Chondrocyte (in vitro differentiated cells): ENCODE results near the gene TBL2. TPM values are rescaled to one million over a fixed set of nuclear protein-coding genes. Genes with fewer than 3 reads are reported as not detected.

Experiments
- DNase-seq: peaks from one replicate; pipeline ENCODE4 v3.0.0; 2021; ENCODE audit warnings: mixed read lengths, low spot score
- H3K27ac Mint-ChIP-seq: one replicate; pipeline ENCODE4 v1.8.0; 2021; ENCODE audit warnings: mild to moderate bottlenecking, moderate library complexity, mixed read lengths; ENCODE audit not compliant: unreplicated experiment
- H3K27me3 Mint-ChIP-seq: 2 replicates; pipeline ENCODE4 v1.8.0; 2021; ENCODE audit warnings: low read depth, mixed read lengths
- H3K36me3 Mint-ChIP-seq: 2 replicates; pipeline ENCODE4 v1.8.0; 2021; ENCODE audit warnings: low read depth, mixed read lengths
- H3K4me1 Mint-ChIP-seq: 2 replicates; pipeline ENCODE4 v1.8.0; 2021; ENCODE audit warnings: low read depth, mild to moderate bottlenecking, mixed read lengths
- H3K4me3 Mint-ChIP-seq: one replicate; pipeline ENCODE4 v1.8.0; 2021; ENCODE audit warnings: mild to moderate bottlenecking, moderate library complexity, mixed read lengths; ENCODE audit not compliant: unreplicated experiment
- H3K9me3 Mint-ChIP-seq: 2 replicates; pipeline ENCODE4 v1.8.0; 2021; ENCODE audit warnings: low read depth, mixed read lengths
- total RNA-seq: library from RNA; stranded (reverse); gene quantifications from 3 replicates; pipeline ENCODE4 v1.2.1, GENCODE V29; 2021
- TF ChIP-seq, protein P1 (sequence below): fragments of 200-600 bp; sonication (generic); IDR thresholded peaks from 2 replicates; pipeline ENCODE4 v1.5.0; 2021; ENCODE audit warnings: antibody characterized with exemption, mild to moderate bottlenecking, moderate library complexity

The TBL2 gene
- total RNA-seq, 1 donor from 2014 or later: 50.4 TPM

DNA sequence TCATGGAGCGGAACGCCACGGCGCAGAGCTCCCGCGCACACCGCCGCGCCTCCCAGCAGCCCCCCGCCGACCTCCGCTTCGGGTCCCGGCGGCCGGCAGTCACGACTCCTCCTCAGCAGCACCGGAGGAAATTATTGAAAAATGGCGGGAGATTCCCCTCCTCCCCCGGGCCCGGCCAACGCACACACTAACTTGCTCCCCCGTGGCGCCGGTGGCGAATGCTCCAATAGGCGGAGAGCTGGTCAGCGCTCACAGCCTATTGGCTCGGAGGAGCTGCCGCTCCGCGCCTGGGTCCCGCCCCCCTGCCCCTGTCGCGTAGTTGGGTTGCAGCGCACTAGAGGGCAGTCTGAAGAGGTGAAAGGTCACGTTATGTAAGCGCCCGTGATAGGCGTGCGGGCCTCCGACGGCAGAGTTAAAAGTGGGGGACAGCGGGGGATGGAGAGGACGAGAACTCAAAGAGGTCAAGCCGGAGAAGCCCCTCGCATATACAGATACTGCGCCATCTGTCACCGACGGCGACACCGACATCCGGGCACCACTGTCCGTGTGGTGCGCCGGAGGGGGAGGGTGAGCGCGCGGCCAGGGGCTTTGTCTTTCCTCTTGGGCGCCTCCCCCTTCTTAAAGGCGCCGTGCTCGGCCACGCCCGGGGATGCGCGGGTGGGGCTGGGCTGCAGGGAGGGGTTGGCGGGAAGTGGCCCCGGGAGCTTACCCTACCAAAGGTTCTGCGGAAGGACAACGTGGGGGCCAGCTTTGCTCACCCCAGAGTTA, 56.1 kb downstream of the TBL2 start, which contains the start of gene BAZ1B:
BAZ1B (minus strand) TSS at position 189 of the 768 bp plus-strand sequence. CDS start 360 bp downstream, outside the sequence.
- Mint-ChIP-seq H3K27me3 (no peaks in the 10 kb centered on the region), H3K4me3 (peak within 1 kb of the TSS; percentile 86), H3K9me3 (no peaks in the 10 kb centered on the region), H3K27ac (peak within 1 kb of the TSS; percentile 92), H3K4me1 (peaks cover 45% of the 10 kb centered on the region), H3K36me3 (peaks cover 3% of the 10 kb centered on the region)
- TF ChIP-seq, protein P1, sequence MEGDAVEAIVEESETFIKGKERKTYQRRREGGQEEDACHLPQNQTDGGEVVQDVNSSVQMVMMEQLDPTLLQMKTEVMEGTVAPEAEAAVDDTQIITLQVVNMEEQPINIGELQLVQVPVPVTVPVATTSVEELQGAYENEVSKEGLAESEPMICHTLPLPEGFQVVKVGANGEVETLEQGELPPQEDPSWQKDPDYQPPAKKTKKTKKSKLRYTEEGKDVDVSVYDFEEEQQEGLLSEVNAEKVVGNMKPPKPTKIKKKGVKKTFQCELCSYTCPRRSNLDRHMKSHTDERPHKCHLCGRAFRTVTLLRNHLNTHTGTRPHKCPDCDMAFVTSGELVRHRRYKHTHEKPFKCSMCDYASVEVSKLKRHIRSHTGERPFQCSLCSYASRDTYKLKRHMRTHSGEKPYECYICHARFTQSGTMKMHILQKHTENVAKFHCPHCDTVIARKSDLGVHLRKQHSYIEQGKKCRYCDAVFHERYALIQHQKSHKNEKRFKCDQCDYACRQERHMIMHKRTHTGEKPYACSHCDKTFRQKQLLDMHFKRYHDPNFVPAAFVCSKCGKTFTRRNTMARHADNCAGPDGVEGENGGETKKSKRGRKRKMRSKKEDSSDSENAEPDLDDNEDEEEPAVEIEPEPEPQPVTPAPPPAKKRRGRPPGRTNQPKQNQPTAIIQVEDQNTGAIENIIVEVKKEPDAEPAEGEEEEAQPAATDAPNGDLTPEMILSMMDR: peak; percentile 58
- peak; percentile 99 for DNase-seq

GRCh38 chr7:73521636-73522104, 56.7 kb downstream of the TBL2 start:
- peaks cover 5% of the 10 kb centered on the region for H3K36me3 Mint-ChIP-seq
- H3K4me1 Mint-ChIP-seq: peaks cover 46% of the 10 kb centered on the region
- H3K9me3 Mint-ChIP-seq: no peaks in the 10 kb centered on the region
- H3K27ac Mint-ChIP-seq: peak overlapping the region; percentile 47
- DNase-seq: peak; percentile 80
- TF ChIP-seq, protein P1: peak; percentile 17
- H3K27me3 Mint-ChIP-seq: no peaks in the 10 kb centered on the region
- peak overlapping the region; percentile 85 for H3K4me3 Mint-ChIP-seq

- peak overlapping the region; percentile 92 for H3K27ac Mint-ChIP-seq
- H3K4me1 Mint-ChIP-seq: peaks cover 47% of the 10 kb centered on the region
- TF ChIP-seq, protein P1: no peak
- peaks cover 5% of the 10 kb centered on the region for H3K36me3 Mint-ChIP-seq
- no peaks in the 10 kb centered on the region for H3K27me3 Mint-ChIP-seq
- peak overlapping the region; percentile 86 for H3K4me3 Mint-ChIP-seq
- no peaks in the 10 kb centered on the region for H3K9me3 Mint-ChIP-seq
- DNase-seq: no peak
Observed at GRCh38 chr7:73520673-73521635, 57.4 kb downstream of the TBL2 start.

GRCh38 chr7:73519867-73520672, 58.3 kb downstream of the TBL2 start:
- H3K4me3 Mint-ChIP-seq: peak overlapping the region; percentile 86
- peaks cover 6% of the 10 kb centered on the region for H3K36me3 Mint-ChIP-seq

More at GRCh38 chr7:73519867-73520672, 58.3 kb downstream of the TBL2 start:
- TF ChIP-seq, protein P1: no peak
- peak; percentile 30 for DNase-seq
- no peaks in the 10 kb centered on the region for H3K27me3 Mint-ChIP-seq
- H3K27ac Mint-ChIP-seq: peak overlapping the region; percentile 92
- H3K9me3 Mint-ChIP-seq: no peaks in the 10 kb centered on the region
- H3K4me1 Mint-ChIP-seq: peaks cover 48% of the 10 kb centered on the region
